GM21360 (cell line): ENCODE measurements around the gene RNPS1.
"Not testable (repeated sequence)": the region's sequence is repeated elsewhere in the genome, so short reads cannot be mapped to it uniquely, and the experiment has no call there.

Experiments used
- ATAC-seq: cut with Tn5 transposase; IDR thresholded peaks from one replicate; pipeline ENCODE4 v1.9.1; 2021; ENCODE audit warnings: mild to moderate bottlenecking, moderate library complexity; ENCODE audit not compliant: unreplicated experiment

RNPS1 gene

DNA sequence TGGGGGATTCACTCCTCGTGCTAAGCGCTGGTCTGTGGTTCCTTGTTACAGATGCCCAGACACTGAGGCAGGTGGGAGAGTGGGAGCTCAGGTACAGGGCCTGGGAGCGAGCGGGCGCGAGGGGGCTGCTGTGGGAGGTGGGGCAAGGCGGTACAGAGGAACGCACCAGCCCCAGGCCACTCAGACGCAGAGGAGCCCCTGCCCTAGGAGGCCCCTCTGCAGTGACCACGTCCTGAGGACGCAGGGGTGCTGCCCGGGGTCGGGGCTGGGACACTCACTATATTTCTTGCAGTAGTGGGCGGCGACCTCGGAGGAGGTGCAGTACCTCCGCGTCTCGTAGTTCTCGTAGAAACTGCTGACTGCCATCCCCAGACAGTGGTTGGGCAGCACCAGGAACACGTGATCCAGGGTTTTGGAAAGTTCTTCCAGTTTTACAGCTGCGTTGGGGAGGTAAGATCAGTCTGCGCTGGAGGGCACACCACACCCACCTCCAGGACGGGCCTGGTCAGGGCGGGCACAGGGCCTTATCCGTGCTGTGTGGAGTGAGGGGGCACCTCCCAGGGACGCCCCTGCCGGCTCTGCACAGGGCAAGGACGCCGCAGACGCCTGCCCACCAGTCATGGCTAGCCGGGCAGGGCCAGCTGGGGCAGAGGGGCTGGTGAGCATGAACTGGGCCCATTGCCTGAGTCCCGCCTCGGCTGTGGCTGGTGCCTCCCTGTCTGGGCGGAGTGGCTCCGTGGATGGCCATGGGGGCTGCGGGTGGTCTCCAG, 16.3 kb upstream of the RNPS1 start:
- ATAC-seq, result no peak

DNA sequence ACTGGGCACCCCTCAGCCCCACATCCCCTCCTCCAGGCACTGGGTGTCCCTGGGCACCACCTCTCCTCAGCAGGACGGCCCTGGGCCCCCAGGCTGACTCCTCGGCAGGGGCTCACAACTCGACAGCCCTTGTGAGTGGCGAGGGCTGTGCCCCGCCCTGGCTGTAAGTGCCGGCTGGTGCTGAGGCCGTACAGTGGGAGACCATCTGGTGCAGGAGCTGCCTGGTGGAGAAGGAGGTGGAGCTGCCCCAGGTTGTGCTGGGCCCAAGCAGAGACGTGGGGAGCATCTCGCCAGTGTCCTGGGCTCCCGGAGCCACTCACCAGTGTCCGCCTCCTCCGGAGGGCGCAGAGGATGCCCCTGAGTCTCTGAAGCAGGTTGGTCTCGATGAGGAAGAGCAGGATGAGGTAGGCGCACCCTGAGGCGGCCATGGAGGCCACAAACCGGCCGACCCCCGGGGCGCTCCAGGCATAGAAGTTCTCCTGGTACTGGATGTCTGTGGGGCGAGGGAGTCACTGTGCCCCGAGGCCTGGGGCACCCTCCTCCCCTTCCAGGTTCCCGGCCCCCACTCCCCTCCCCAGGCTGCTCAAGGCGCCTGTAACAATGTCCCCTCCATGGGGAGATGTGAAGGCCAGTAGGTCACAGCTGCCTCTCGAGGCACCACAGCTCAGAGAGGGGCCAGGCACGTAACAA, 15.1 kb upstream of the RNPS1 start:
- no peak for ATAC-seq

DNA sequence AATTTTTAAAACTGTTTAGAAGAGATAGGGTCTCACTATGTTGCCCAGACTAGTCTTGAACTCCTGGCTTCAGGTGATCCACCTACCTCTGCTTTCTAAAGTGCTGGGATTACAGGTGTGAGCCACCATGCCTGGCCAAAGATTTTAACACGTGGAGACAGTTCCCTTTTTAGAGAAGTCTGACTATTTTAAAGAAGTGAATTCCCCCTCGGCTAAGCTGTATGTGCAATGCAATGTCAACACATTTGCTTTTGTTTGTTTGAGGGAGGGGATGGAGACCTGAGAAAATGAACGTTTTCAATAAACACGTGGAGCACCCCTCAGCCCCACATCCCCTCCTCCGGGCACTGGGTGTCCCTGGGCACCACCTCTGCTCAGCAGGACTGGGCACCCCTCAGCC, 14.3 kb upstream of the RNPS1 start:
- no peak for ATAC-seq

DNA sequence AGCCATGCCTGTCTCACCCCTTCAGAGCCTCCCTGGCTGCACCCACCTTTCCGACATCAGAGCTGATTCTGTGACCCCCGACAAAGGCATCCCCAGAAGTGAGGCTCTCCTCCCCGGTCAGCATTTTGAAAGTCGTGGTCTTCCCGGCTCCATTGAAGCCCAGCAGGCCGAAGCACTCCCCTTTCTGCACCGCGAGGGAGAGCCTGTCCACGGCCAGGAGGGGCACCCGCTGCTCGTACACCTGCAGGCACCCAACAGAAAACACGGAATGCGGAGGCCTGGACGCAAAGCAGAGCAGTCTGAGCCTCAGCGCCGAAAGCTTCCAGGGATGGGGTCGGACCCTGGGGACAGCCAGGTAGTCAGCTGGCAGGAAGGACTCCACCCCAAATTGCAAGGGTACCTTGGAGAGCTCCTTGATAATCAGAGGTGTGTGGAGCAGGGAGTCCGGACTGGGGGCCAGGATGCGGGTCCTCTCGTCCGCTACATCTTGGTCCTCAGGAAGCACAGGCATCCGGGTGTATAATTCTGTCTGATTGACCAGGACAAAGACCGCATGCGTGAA, 13.1 kb upstream of the RNPS1 start:
- ATAC-seq, result no peak

DNA sequence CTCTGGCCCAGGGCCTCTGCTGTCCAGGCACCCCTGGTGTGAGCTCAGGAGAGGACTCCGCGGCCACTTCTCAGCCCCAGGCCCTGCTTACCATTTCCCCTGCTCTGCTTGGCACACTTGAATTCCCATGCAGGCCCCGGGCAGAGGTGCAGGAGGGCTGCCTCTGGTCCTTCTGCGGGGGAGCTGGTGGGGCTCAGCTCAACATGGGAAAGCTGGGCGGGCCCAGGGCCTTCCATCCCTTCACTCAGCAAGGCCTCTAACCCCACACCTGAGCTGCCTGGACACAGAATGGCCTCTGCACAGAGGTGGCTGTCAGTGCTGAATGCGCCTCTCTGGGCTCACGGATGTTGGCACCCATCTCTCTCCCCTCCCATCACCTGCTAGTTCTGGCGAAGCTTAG, 12.5 kb upstream of the RNPS1 start:
- ATAC-seq, result no peak

DNA sequence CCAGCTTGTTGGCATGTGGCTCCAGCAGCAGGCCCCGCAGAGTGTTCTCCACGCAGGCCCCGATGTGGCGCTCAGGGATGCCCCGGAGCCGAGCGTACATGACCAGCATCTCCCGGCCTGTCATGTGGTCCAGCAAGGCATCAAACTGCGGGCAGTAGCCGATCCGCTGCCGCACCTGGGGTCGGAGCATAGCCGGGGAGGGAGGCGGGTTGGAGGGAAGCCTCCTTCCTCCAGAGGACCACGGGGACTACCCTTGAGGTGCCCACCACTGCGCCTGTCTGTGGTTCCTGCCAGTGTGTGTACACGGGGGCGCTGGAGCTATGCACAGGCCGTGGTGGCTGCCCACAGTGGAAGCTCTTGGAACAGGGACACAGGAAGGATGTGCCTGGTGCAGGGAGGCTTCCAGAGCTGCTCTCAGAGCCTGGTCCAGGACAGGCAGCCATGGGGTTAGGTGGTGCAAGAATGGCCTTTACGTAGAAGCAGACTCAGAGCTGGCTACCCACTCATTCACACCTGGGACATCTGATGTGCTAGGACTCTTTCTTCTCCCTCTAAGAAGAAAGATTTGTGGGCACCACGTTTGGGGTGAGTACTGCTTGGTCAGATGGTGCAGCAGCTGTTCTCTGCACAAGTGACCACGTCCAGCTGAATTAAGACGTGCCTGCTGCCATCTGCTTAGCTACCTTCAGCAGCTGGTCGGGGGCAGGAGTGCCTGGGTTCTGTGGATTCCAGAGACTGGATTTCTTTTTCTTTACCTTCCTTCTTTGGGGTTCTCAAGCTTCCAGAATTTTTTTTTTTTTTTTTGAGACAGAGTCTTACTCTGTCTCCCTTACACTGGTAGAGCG, 11.3 kb upstream of the RNPS1 start:
- no peak for ATAC-seq

DNA sequence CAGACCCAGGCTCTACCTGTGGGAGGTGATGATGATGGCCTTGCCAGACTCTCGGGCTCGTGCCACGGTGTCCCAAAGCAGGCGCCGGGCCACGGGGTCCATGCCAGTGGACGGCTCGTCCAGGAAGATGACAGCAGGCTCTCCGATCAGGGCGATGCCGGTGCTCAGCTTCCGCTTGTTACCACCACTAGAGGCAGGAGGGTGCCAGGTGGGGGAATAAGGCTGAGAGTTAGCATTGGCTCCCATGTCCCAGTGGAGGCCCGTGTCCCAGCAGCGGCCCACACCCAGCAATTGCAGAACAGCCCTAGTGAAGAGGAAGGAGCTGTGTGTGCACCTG, 10.3 kb upstream of the RNPS1 start:
- ATAC-seq, result no peak

DNA sequence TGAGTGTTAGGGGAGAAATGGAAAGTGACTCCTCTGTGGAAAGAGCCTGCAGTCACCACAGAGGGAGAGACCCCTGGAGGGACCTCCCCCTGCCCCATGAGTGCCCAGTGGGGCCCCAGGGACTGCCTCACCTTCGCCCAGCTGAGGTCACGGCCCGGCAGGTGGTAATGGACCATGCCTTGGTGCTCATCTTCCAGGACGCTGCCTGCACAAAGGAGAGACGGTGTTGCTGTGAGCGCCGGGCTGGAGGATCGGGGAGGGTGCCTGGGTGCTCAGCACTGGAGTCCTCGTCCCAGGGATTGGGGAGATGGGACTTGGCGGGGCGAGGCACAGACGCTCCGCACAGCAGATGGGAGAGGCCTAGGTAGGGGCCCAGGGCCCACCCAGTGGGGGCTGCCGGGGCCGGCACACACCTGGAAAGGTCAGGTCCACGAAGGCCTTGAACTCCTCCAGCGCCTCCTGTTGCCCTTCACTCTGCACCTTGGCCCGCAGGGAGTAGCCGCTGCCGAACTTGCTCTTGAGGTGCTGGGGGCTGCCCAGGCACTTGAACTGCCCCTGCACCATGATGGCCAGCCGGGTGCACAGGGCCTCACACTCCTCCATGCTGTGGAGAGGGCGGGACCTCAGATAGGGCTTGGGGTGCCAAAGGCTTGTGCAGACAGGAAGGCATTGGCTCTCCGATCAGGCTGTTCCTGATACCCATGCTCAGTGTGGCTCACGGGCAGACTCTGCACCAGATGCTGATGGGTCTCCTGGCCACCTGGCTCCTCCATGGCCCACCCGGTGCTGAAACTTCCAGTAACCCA, 9.7 kb upstream of the RNPS1 start:
- no peak for ATAC-seq

DNA sequence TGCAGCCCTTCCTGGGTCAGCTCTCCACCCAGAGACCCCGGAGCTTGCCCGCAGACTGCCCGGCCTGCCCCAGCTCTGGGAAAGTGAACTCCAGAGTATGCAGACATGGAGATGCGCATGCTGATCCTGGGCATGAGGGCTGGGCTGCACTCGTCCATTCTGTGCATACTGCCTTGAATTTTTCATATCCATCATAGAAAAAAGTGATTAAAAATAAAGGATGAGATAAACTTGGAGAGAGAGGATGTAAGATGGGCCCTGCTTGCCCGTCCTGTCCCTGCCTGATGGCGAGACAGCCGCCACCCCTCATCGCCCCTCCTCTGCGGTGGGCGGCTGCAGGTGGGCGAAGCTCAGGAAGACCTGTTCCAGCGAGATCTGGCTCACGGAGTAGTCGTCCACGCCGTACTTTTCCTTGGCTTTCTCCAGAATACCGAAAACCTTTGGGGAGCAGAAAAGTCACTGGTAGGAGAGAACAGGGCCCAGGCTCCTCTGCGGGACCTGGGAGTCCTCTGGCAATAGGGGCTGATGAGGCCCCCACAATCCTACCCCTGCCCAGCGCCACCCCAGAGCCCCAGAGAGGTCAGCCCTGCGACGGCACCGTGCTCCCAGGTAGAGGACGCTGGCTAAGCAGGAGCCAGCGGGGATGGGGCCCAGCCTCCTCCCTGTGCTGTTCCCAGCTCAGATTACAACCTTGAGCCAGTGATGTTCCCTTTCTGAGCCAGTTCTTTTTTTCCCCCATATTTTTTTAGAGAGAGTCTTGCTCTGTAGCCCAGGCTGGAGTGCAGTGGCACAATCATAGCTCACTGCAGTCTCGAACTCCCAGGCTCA, 8.7 kb upstream of the RNPS1 start:
- no peak for ATAC-seq

DNA sequence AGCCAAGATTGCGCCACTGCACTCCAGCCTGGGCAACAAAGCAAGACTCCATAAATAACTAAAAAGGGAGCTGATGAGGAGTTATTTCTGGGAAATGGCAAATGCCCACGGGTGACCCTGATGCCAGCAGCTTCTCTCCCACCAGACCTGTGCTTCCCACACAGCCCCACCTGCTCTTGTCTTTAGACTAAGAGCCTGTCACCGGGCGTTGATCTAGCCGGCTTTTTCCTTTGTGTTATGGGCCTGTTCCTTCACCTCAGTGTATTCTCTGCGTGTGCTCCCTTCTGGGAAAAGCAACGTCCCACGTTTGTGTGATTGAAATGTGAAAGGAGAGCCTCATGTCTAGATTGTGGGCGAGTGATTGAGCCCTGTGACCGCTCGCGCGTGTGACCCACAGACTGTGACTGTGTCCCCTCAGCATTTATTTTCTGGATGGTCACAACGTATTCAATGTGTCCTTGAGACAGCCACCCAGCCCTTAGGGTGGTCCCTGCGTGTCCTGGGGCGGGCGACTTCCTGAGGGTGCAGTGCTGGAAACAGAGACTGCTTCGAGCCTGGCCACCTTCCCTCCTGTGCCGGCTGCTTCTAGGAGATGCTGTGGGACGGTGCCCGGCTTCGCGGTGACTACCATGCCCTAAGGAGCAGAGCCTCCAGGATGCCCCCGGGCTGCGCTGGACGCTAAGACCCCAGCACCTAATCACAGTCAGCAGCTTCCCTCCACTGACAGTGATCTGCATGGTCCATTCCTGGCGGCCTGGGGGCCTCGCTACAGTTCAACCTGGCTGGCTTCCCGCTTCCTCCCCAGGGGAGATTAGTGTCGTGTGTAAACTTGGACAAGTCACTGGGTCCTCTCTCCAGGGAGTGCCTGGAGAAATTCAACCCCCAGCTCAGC, 7.8 kb upstream of the RNPS1 start:
- no peak for ATAC-seq

DNA sequence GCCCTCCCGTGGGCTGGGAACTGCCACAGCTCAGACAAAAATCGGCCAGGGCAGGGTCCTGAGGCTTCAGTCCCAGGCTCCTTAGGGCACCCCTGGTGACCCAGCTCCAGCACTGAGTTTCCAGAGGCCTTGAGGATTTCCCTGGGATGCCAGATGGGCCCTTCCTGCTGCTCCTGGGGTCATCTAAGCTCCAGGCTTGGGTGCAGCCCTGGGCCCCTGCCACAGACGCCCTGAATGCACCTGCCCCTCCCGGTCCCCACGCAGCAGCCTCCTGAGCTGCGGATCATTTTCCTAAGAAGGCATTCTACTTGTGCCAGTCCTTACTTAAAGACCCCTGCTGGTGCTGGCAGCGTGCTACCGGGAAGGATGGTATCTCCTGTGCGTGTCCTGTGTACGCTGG, 6.0 kb upstream of the RNPS1 start:
- ATAC-seq, result no peak

DNA sequence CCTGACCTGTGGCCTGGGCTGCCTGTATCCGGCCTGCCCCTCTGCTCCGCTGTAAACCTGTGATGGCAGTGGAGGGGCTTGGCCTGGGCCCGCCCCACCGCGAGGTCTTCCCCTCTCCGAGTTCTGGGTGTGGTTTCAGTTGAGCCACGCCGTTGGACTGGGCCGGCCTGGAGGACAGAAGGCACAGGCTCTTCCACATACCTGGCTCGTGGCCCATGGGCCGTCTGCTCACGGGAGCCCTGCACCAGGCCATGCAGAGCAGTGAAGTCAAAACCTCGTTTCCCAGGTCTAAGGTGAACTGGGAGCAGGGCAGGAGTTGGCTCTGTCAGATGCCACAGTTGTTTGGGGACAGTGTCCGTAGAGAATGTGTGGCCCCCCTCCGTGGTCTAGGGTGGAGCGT, 5.6 kb upstream of the RNPS1 start:
- ATAC-seq, result no peak

DNA sequence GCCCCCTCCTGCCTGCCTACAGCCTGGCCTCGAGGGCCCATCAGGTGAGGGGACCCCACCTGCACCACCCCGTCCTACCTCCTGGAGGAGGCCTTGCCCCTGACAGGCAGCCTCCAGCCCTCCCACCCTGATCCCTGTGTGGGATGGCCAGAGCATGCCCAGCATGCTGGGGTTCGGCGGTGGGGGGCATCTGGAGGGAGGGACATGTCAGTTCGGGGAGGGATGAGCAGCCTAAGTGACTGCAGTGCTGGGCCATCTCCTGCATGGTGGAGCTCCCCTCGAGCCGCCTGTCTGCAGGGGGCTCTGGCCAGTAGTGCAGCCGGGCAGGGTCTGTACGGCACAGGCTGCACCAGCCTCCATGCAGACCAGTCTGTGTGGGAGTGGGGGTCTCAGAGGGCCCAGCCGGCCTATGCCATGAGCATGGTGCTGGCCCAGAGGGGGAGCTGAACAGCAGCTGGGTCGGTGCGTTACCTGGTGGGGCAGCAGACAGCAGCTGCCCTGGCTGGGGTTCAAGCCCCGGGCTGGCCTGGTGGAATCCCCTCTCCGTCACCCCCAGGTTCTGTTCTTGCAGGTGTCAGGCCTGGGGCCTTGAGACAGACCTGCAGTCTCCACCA, 4.0 kb upstream of the RNPS1 start:
- ATAC-seq, result no peak

DNA sequence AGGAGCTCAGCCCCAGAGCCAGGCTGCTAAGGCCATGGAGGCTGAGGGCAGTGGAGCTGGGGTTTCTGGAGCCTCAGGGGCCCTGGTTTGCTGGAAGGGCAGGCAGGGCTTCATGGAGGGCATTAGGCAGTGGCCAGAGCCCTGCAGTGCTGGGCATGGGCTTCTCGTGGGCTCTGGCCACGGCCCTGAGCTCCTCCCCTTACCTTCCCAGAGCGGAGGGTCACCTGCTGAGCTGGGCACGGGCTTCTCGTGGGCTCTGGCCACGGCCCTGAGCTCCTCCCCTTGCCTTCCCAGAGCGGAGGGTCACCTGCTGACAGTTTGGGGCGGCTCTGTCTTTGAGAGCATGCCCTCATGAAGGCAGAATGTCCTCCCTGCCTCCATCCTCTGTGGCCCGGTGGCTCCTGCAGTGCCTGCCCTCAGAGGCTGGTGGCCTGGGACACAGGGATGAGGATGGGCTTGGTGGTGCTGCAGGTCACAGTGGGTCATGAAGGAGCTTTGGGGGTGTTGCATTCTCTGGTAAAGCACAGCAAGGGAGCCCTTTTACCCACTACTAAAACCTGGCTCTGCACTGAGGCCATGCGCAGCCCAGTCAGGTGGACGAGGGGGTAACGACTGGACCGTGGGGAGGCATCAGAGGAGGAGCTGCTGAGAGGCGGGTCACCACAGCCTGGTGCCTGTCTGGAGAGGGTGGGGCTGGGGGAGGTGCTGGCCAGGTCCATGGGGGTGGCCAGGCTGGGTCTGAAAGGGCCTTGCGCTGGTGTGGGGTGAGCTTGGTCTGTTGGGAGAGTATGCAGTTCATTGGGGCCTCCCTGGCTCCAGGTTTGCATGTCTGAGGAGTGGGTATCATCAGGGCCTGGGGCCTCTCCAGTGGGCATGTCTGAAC, 2.9 kb upstream of the RNPS1 start:
- ATAC-seq, result no peak

DNA sequence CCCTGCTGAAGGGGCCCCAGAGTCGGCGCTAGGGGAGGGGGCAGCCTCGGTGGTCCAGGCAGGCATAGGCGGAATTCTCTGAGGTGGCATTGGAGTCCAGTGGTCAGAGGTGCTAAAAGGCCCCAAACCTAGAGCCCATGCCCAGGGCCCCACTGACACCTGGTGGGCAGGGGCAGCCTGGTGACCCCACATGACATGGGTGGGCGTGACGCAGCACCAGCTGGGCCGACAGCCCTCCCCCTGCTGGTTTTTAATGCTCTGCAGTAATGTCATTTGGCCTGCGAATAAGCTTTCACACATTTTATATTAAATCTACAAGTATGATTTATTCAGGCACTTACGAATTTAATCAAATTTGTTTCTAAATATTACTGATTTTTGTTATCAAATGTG, 2.1 kb upstream of the RNPS1 start:
- ATAC-seq, result no peak

DNA sequence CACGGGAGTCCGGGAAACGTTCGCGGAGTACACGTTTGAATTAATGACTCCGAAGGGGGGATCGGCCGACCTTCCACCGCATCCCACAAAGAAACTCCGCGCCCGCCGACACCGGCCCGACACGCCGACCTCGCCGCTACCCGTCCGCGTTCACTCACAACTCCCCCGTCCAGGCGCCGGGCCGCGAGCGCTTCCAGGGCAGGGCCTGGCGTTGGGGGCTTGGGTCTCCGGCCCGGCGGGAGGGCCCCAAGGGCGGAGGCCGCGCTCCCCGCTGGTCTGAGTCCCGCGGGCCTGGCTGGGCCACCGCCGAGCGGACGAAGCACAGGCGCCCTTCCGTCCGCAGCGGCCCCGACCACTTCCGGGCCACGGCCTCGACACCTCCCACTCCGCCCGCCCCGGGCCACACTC, 417 bp downstream of the RNPS1 start:
- peak; percentile 50 for ATAC-seq

DNA sequence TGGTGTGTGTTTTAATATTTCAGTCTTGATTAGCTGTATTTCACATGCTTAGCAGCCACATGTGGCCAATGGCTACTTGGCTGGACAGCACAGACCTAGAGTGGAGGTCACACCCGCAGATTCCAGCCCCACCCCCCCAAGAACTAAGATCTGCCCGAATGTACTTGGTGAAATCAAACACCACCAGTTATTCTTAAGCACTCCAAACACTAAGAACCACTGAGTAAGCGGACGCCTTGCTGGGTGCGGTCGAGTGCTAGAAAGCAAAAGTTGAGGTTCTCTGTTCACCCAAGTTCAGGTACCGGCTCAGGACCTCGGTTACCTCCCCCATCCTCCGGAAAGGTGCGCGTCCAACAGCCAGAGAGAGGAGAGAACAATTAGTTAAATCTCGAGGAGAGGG, 1.0 kb downstream of the RNPS1 start:
- ATAC-seq, result not testable (repeated sequence)
